ENCODE measurements around the gene ZNF235. TPM values are rescaled to one million over a fixed set of nuclear protein-coding genes. Genes with fewer than 3 reads are reported as not detected.

Gene ZNF235
- total and polyA plus RNA-seq, 2 experiments from 2014 or later: 2.1 to 2.6 TPM

DNA sequence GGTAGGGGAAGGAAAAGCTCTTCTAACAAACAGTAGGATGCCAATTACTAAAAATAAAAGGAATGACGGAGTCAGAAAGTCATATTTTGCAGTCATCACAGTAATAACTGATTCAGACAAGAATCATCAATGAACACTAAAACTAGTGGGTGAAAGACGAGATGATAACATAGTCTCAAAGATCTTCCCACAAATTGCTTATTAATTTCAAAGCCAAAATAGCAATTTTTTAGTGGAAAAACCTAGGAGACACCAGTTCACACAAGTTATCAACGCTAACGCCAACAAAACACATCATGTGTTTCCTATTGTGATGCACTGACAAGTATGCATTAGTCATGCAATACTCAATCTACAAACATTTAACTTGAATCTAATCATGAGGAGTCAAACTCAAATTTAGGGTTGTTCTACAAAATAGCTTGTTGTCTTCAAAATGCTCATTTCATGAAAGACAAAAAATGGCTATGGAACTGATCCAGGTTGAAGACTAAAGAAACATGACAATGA, 26.6 kb downstream of the ZNF235 start:
- no peaks in the 10 kb centered on the region for H3K9me3 ChIP-seq (ENCODE audit: low read depth)
- peaks cover 22% of the 10 kb centered on the region for H3K4me1 ChIP-seq (ENCODE audit: insufficient read depth)
- in situ Hi-C loops (cut with MboI): no loop called here
- H3K4me3 ChIP-seq: peak overlapping the region; percentile 32
- peaks cover 21% of the 10 kb centered on the region for H3F3A ChIP-seq (ENCODE audit: insufficient read depth)
- H3K9ac ChIP-seq: peak overlapping the region; percentile 22; the same call in 1 of the 2 replicates
- 3% methylated on average over 4 of the region's 4 CpGs for WGBS, 2 experiments (ENCODE audit: low coverage in 1 of 2, low lambda C conversion rate in 2 of 2, missing lambda C conversion rate in 2 of 2)
- peak; percentile 85 for DNase-seq
- H3K36me3 ChIP-seq (ENCODE audit: low read depth): no peaks in the 10 kb centered on the region
- H3K4me2 ChIP-seq (ENCODE audit: unreplicated experiment): peak overlapping the region; percentile 42
- no peaks in the 10 kb centered on the region for H3K27me3 ChIP-seq (replicated peaks; ENCODE audit: insufficient read depth)
- no peak for TF ChIP-seq EZH2 (IDR thresholded peaks at IDR 0.05; ENCODE audit: insufficient read depth, poor library complexity, severe bottlenecking)
- no peak for TF ChIP-seq EZH2phosphoT487 (IDR thresholded peaks at IDR 0.05; ENCODE audit: insufficient read depth, low read depth)
- no peaks in the 10 kb centered on the region for H4K20me1 ChIP-seq (ENCODE audit: insufficient read depth)
- no peaks in the 10 kb centered on the region for H3K79me2 ChIP-seq (ENCODE audit: insufficient read depth)
- no peaks in the 10 kb centered on the region for H3K9me2 ChIP-seq (ENCODE audit: insufficient read depth)
- peak overlapping the region; percentile 82 for H3K27ac ChIP-seq
- H2AFZ ChIP-seq: peak overlapping the region; percentile 57

DNA sequence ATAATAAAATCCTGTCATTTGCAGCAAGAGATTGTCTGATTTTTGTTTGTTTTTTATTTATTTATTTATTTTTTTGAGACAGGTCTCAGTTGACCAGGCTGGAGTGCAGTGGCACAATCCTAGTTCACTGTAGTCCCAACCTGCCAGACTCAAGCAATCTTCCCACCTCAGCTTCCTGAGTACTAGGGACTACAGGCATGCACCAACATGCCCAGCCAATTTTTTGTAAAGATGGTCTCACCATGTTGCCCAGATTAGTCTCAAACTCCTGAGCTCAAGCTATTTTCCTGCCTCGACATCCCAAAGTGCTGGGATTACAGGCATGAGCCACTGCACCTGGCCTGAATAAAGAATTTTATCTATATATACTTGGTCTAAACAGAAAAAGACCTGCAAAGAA, 27.5 kb downstream of the ZNF235 start:
- Histone ChIP-seq H3K4me3 (no peak overlapping the region), H3K36me3 (ENCODE audit: low read depth) (no peaks in the 10 kb centered on the region), H3F3A (ENCODE audit: insufficient read depth) (peaks cover 21% of the 10 kb centered on the region), H3K4me1 (ENCODE audit: insufficient read depth) (peaks cover 14% of the 10 kb centered on the region), H2AFZ (no peak overlapping the region), H4K20me1 (ENCODE audit: insufficient read depth) (no peaks in the 10 kb centered on the region), H3K79me2 (ENCODE audit: insufficient read depth) (no peaks in the 10 kb centered on the region), H3K27ac (no peak overlapping the region), H3K9me2 (ENCODE audit: insufficient read depth) (no peaks in the 10 kb centered on the region), H3K9ac (no peak overlapping the region), H3K9me3 (ENCODE audit: low read depth) (no peaks in the 10 kb centered on the region), H3K4me2 (ENCODE audit: unreplicated experiment) (no peak overlapping the region), H3K27me3 (replicated peaks; ENCODE audit: insufficient read depth) (no peaks in the 10 kb centered on the region)
- no peak for TF ChIP-seq EZH2phosphoT487 (IDR thresholded peaks at IDR 0.05; ENCODE audit: insufficient read depth, low read depth)
- no peak for TF ChIP-seq EZH2 (IDR thresholded peaks at IDR 0.05; ENCODE audit: insufficient read depth, poor library complexity, severe bottlenecking)
- in situ Hi-C loops (cut with MboI): no loop called here
- WGBS, 2 experiments (ENCODE audit: low coverage in 1 of 2, low lambda C conversion rate in 2 of 2, missing lambda C conversion rate in 2 of 2): 6 to 14% methylated on average over 1 of the region's 1 CpG
- DNase-seq: no peak

- H3K79me2 ChIP-seq (ENCODE audit: insufficient read depth): no peaks in the 10 kb centered on the region
- no peaks in the 10 kb centered on the region for H3K27me3 ChIP-seq (replicated peaks; ENCODE audit: insufficient read depth)
- H3K4me2 ChIP-seq (ENCODE audit: unreplicated experiment): no peak overlapping the region
- peaks cover 6% of the 10 kb centered on the region; the same call in 1 of the 2 replicates for H3F3A ChIP-seq (ENCODE audit: insufficient read depth)
- TF ChIP-seq EZH2phosphoT487 (IDR thresholded peaks at IDR 0.05; ENCODE audit: insufficient read depth, low read depth): no peak
- TF ChIP-seq EZH2 (IDR thresholded peaks at IDR 0.05; ENCODE audit: insufficient read depth, poor library complexity, severe bottlenecking): no peak
- H3K36me3 ChIP-seq (ENCODE audit: low read depth): no peaks in the 10 kb centered on the region
- H3K9ac ChIP-seq: no peak overlapping the region
- no peak overlapping the region for H3K27ac ChIP-seq
- in situ Hi-C loops (cut with MboI): no loop called here
- no peaks in the 10 kb centered on the region for H4K20me1 ChIP-seq (ENCODE audit: insufficient read depth)
- DNase-seq: peak; percentile 9
- WGBS, 2 experiments (ENCODE audit: low coverage in 1 of 2, low lambda C conversion rate in 2 of 2, missing lambda C conversion rate in 2 of 2): 54 to 58% methylated on average over 6 of the region's 6 CpGs
- H3K9me2 ChIP-seq (ENCODE audit: insufficient read depth): no peaks in the 10 kb centered on the region
- H2AFZ ChIP-seq: peak overlapping the region; percentile 90
- no peak overlapping the region for H3K4me3 ChIP-seq
- H3K9me3 ChIP-seq (ENCODE audit: low read depth): peaks cover 3% of the 10 kb centered on the region
- H3K4me1 ChIP-seq (ENCODE audit: insufficient read depth): peaks cover 6% of the 10 kb centered on the region; the same call in 1 of the 2 replicates
Observed at GRCh38 chr19:44260695-44261446, 44.0 kb downstream of the ZNF235 start.

- no peaks in the 10 kb centered on the region for H3K36me3 ChIP-seq (ENCODE audit: low read depth)
- H3K27me3 ChIP-seq (replicated peaks; ENCODE audit: insufficient read depth): no peaks in the 10 kb centered on the region
- H3K4me1 ChIP-seq (ENCODE audit: insufficient read depth): peaks cover 6% of the 10 kb centered on the region; the same call in 1 of the 2 replicates
- no peak overlapping the region for H3K27ac ChIP-seq
- H3K9me3 ChIP-seq (ENCODE audit: low read depth): peaks cover 8% of the 10 kb centered on the region
- 0 out of 2 replicates have a peak overlapping the region, but pooled peaks have one; percentile 6 for H3K9ac ChIP-seq
- no peaks in the 10 kb centered on the region for H3K9me2 ChIP-seq (ENCODE audit: insufficient read depth)
- H3K4me2 ChIP-seq (ENCODE audit: unreplicated experiment): peak overlapping the region; percentile 87
- 19 to 21% methylated on average over 7 of the region's 7 CpGs for WGBS, 2 experiments (ENCODE audit: low coverage in 1 of 2, low lambda C conversion rate in 2 of 2, missing lambda C conversion rate in 2 of 2)
- DNase-seq: no peak
- peak overlapping the region; percentile 70 for H3K4me3 ChIP-seq
- H3F3A ChIP-seq (ENCODE audit: insufficient read depth): peaks cover 6% of the 10 kb centered on the region; the same call in 1 of the 2 replicates
- TF ChIP-seq EZH2 (IDR thresholded peaks at IDR 0.05; ENCODE audit: insufficient read depth, poor library complexity, severe bottlenecking) (no peak), EZH2phosphoT487 (IDR thresholded peaks at IDR 0.05; ENCODE audit: insufficient read depth, low read depth) (no peak)
- in situ Hi-C loops (cut with MboI): no loop called here
- no peaks in the 10 kb centered on the region for H4K20me1 ChIP-seq (ENCODE audit: insufficient read depth)
- peak overlapping the region; percentile 90 for H2AFZ ChIP-seq
- H3K79me2 ChIP-seq (ENCODE audit: insufficient read depth): no peaks in the 10 kb centered on the region
Observed at GRCh38 chr19:44260343-44260681, 44.5 kb downstream of the ZNF235 start.
